GM18498 (cell line): ENCODE measurements around the gene PACSIN2.
"Not testable (repeated sequence)": the region's sequence is repeated elsewhere in the genome, so short reads cannot be mapped to it uniquely, and the experiment has no call there.

ENCODE experiments used
- ATAC-seq: cut with Tn5 transposase; IDR thresholded peaks from one replicate; pipeline ENCODE4 v1.9.1; 2021; ENCODE audit warnings: mild to moderate bottlenecking, moderate library complexity; ENCODE audit not compliant: unreplicated experiment

The PACSIN2 gene

DNA sequence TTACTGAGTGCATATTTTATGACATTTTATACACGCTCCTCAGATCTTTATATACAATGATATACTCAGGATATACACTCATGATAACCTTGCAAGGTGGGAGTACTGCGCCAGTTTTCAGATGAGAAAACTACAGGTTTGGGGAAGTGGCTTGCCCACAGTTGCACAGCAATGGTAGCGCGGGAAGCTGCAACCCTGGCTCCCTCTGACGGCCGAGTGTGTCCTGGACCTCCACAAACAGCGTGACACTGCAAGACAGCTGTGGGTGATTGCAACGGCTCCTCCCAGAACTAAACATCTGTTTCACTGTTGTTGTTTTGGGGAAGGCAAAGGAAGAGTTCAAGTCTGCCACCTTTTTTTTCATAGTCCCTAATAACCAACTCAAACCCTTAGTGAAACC, 47.0 kb downstream of the PACSIN2 start:
- no peak for ATAC-seq

DNA sequence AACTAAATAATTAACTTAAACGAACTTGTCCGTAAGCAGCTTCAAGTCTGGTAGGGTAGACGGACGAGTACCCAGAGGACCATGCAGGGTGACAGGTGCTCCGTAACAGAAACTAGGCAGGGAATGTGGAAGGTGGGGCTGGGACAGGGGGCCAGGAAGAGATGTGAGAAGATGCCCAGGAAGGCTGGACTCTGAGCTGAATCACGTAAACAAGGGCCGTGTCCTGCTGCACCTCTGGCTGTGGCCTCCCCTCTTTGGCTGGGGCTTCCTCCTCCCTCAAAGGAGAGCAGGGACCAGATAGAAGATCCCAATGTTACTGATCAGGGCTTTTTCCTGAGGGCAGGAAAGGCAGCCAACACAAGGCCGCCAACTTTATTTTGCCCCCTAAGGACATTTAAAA, 47.9 kb downstream of the PACSIN2 start:
- ATAC-seq: no peak

DNA sequence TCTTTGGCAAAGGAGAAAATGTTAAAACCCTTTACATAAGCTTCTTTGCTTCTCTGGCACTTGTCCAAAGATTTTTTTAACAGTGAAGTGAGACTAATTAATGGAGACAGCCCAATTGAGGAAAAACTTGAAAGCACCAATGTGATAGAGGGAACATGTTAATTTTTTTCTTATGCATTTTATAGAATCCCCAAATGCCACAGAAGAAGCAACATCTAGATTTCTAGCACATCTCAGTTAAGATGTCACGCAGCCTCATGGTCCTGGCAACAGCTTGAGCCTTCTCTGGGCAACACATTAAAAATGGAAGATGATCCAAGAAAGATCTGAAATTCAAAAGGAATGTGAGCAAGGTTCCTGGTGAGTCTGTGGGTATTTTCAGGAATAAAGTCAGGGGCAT, 48.5 kb downstream of the PACSIN2 start:
- ATAC-seq: no peak

DNA sequence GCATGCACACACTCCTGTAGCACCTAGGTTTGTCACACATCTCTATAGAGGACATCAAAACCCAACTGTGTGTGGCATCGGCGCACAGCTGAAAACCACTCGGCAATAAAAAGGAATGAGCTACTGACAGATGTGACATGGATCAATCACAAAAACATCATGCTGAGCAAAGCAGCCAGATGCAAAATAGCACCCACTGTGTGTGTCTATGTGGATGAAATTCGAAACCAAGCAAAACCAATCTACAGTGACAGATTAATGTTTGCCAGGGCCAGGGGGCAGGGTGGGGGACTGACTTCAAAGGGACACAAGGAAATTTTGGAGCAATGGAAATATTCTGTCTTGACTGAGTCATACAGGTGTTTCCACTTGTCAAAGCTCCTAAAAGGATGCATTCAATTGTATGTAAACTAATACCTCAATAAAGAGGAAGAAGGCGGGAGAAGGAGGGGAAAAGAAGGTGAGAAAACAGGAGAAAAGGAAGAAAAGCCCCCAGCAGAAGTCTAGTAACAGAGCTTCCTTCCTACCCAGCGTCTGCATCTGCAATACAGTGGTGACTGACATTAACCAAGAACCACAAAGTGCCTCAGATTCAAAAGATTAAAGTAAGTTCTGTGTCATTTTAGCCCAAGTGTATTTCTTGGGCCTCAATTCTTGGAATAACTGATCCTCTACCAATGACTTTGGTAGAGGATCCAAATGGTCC, 49.8 kb downstream of the PACSIN2 start:
- peak; percentile 57 for ATAC-seq

DNA sequence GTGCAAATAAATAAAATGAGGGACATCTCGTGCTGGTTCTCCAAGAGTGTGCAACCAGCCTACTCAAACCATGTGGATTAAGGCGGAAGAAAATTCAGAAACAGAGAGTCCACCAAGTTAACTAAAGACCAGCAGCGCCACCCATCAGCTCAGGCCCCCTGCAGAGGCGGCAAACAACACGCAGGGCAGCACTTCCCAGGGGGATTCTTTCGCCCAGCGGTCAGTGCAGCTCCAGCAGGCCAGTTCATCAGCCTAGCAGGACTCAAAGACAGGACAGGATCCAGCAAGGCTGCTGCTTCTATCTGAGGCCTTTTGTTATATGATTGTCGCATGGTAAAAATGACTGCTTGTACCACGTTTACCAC, 51.7 kb downstream of the PACSIN2 start:
- ATAC-seq: no peak

DNA sequence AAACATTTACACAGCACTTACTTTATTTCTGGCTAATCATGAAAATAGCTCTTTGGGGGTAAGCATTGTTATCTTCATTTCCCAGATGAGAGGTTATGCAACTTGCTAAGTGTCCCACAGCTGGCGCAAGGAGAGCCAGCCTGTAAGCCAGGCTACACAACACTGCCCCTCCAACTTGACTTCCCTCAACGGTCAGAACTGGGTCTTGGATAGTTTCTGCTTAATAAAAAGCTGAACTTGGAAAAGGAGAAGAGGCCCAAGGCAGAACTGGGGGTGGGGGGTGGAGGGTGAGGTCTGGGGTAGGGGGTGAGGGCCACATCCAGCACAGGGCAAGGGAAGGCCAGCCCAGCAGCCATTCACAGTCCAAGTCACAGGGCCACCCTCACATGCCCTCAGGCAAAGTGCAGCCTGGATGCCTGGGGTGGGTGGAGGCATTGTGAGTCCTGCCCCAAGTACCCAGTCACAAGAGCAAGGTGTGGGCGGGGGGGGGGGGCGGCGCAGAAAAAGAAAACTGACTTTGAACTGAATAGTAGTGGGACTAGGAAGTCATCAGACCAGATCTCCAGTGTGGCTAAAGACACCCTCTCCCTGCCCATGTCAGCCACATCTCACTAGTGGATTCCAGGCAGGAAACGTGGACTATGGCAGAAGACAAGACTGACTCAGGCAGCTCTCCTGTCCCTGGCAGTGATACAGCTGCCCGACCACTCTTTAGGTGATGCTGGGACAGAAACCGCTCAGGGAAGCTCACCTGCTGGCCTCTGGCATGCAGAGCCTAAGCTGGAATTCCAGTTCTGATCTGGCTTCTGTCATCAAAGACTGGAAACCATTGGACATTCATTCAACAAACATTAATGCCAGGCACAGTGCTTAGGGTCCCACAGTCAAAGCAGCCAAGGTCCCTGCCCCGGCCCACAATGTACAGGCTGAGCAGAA, 52.4 kb downstream of the PACSIN2 start:
- no peak for ATAC-seq

DNA sequence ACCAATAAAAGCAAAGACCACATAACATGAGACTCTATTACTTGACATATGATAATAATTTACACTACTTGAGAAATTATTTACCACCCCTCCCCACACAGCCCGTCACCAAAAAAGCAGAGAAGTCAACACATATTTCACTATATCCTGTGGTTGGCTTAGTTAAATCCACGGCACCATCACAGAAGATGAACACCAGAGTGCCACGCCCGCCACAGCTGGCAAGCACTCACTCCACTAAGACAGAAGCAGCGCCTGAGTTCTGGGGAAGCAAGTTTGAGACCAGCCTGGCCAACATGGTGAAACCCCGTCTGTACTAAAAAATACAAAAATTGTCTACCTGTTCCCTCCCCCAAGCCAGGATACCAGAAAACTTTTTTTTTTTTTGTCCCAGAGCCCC, 53.1 kb downstream of the PACSIN2 start:
- ATAC-seq: no peak

DNA sequence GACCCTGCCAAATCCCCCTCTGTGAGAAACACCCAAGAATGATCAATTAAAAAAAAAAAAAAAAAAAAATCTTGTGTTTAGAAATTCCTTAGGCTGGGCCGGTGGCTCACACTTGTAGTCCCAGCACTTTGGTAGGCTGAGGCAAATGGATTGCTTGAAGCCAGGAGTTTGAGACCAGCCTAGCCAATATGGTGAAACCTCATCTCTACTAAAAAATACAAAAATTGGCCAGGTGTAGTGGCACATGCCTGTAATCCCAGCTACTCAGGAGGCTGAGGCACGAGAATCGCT, 53.6 kb downstream of the PACSIN2 start:
- not testable (repeated sequence) for ATAC-seq

DNA sequence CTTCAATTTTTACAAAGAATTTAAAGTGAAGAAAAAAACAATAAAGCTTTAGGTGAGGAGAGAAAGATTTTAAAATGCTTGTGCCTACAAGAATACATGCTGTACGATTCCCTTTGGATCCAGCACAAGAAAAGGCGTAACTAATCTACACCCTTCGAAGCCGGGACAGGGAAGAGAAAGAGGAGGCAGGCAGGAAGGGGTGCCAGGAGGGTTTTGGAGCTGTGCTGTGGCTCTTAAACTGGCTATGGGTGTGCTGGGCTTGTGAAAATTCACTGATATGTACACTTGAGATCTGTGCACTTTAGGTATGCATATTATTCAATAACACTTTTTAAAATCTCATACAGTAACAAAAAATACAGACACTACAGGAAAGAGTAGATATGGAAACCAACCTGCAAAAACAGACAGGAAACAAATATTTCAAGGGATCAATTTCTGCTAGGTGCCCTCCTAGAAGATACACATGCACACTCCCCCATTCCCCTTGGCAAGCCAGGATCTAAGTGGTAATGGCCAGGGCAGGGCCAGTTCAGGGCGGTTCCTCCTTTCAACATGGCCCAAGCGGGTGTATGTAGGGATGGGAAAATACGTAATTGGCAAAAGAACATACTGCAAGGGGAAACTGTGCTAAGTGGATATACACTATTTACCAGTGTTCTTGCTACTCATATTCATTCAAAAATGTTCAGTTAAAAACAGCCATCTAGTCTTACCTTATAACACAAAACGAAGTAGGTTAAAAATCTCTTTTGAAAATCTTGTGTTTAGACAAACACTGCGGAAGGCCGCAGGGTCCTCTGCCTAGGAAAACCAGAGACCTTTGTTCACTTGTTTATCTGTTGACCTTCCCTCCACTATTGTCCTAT, 54.2 kb downstream of the PACSIN2 start:
- no peak for ATAC-seq

DNA sequence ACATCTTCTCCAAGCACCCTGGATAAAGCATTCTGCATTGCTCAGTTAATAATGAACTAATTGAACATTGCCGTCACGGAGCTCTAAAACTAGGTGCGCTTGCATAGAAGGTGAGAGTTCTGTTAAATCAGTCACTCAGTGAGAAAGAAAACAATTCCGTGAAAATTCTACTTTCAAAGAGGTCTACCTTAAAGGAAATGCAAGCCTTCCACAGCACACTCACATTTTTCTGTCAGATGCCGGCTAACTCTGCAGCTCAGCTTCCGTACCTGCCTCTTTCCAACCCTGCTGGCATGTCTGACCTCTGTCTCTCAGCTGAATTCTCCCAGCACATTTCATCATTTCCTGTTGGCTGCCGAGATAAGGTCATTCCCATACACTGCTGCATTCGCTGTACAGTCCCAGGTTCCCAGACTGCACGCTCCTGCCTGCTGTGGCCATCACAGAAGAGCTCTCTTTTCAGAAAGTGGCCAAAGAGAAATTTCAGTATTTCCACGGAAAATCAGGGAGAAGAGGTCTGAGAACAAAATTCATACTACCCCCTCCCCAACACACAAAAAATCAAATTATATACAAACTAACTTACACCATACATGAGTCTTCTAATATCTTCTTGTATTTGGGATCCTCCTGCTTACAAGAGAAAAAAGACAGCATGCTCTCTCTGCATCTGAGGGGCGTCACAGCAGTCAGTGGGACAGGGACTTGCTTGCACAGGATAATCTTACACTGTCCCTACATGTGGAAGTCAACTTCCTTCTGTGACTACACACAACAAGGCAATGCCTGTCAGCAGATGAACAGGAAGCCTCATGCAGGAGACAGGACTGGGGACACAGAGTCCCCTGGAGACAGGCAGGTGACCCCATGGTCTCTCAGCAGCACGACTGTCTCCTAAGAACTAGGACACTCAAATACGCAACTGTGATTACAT, 55.1 kb downstream of the PACSIN2 start:
- ATAC-seq: no peak

DNA sequence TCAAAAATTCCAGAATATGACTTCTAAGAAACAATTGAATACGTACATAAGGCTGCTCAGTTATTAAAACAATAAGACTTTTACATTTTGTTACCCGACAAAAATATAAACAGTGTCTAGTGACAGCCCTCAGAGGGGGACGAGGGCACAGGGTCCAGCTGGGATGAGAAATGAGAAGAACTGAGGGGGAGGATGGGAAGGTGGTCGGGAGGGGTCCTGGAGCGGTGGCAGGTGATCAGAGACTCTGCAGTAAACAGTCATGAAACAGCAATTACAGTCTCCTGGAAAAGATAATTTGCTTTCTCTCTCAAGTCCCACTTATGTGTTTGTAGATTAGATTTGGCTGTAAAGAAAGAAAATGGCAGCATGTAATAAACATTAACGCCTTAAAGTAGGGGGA, 56.0 kb downstream of the PACSIN2 start:
- ATAC-seq: no peak

DNA sequence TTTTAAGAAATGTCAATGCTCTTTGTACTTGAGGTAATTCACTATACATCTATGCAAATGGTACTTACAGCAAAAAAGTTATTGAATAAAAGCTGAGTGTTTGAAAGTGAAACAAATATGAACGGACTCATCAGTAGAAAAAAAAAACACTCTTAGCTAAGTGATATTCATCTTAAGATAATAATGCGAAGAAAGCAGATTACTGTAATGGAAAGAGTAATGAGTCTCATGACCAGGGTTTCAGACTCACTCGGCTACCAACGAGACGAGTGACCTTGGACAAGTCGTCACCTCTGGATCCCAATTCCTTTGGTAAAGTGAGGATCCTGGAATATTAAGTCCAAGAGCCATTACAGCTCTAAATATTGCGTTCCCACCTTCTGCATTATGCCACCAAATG, 57.0 kb downstream of the PACSIN2 start:
- ATAC-seq: no peak

DNA sequence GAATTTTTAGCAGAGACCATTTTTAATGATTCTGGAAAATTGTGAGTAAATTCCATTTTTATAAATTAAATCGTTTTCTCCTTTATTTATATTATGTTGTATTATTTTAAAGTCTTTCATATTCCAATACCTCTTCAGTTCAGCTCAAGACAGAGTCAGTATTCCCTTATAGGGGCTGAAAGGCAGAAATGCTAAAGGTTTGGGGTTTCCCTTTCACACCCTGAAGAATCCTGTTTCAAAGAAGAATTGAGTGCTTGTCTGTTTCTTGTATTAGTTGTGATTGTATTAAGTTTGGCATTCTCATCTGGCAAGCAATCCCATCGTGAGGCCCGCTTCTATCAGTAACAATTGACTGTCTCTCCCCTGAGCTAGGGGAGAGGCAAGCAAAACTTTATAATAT, 57.4 kb downstream of the PACSIN2 start:
- no peak for ATAC-seq

DNA sequence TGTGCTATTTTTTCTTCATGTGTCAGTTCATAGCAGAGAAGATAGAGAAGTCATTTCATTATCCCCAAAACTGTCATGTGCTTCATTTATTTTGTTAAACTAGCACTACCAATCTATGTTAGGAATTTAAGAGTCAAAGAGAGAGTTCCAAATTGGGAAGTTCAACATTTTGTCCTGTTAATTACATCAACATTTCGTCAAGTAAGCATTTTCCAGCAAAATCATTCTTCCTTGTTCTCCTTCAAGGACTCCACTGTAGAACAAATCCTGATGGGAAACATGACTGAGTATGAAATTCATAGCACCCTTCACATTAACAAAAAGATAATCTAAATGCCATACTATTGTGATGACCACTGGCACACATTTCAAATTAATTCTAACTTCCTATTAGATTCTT, 59.1 kb downstream of the PACSIN2 start:
- ATAC-seq: no peak

DNA sequence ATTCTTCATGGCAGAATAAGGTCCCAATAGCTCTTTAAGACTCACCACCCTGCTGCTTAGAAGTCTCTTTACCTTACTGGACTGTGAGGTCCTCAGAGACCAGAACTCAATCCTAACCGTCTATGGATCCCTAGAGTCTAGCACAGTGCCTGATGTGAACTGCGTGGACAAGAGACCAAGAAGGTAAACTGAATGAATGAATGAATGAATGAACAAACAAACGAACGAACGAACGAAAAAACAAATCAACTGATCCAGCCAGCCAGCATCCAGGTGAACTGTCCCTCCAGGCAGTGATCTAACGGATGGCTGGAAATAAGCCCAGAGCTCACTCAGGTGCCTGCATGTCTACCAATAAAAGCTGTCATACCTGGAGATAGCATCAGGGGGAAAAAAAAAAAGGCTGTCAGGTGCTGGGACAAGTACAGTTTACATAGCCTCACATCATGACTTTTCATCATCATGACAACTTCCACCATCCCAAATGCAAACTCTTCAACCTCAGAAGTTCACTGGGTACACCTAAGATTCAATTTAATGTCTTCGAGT, 59.8 kb downstream of the PACSIN2 start:
- ATAC-seq: no peak

DNA sequence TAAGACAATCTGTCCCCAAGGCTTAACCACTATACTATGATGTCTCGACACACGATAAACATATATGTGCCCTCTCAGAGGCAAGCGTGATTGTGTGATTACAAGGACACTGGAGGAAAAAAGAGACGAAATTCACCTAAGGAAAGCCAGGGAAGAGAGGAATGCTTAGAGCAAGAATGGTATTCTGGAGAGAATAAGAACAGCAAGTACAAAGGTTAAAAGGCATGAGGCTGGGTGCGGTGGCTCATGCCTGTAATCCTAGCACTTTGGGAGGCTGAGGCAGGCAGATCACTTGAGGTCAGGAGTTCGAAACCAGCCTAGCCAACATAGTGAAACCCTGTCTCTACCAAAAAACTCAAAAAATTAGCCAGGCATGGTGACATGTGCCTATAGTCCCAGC, 61.2 kb downstream of the PACSIN2 start:
- ATAC-seq: not testable (repeated sequence)

DNA sequence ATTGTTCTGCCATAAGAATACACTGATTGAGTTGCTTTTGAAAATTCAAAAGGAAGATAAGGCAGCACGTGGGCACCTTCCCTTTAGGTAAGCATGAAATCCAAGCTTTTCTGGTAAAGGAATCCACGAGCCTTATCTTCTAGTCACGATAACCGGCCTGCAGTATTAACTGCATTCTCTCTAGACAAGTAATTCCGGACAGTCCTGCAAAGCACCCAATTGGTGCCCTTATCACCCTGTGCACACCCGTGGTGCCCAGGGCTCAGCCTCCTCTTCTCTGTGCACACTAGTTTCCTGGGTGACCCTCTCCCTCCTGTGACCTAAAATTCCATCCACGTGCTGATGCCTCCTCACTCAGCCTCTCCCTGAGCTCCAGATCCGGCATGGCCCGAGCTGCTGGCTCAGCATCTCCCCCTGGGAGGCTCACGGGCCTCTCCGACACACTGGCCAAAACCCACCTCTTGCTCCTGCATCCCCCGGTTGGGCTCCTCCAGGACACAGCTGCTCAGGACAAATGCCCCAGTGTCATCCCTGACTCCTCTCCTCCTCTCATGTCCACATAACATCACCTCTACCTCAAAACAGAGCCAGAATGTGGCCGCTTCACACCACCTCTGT, 63.7 kb downstream of the PACSIN2 start:
- ATAC-seq: no peak

DNA sequence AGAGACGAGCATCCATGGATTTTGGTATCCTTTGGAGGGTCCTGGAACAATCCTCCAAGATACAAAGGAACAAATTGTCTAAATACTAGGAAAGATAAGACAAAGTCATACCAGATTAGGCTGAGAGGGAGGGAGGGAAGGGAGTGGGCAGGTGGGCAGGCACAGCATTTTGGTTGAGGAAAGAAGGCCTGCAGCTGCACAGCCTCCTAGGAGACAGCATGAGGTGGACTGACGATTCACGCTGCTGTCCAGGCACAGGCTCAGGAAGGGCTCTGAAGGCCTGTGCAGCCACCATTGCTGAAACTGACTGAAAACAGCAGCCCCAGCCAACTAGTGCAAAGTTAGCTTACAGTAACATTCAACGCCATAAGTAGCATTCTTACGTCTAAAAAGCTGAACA, 64.7 kb downstream of the PACSIN2 start:
- ATAC-seq: no peak

DNA sequence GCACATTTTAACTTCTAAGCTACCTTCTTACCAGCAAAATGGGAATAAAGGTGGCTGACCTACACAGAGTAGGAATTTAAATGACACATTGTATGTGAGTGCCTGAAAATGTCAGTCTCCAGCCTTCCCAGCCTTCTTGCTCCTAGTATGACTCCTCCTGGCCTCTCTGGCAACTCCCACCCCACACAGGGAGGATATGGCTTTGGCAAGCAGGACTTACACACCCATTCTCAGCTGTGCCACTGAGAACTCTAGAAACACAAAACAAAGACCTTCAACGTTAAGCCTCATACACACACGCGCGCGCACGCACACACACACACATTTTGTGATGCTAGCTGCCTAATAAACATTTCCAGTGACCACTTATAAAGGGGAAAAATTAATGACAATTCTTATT, 65.8 kb downstream of the PACSIN2 start:
- no peak for ATAC-seq

DNA sequence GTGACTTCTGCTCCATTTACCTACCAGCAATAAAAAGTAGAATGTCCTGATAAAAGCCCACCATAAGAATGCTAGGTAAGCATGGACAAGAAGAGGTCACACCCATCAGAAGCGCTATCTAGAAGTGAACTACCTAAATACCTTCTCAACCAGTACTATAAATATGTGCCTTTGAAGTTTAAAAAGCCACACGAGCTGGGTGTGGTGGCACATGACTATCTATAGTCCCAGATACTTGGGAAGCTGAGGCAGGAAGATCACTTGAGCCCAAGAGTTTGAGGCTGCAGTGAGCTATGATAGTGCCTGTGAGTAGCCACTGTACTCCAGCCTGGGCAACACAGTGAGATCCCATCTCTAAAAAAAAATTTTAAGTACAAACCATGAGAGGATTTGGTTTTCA, 66.7 kb downstream of the PACSIN2 start:
- ATAC-seq: no peak
